ENCODE measurements around the gene CUX1.

DNA sequence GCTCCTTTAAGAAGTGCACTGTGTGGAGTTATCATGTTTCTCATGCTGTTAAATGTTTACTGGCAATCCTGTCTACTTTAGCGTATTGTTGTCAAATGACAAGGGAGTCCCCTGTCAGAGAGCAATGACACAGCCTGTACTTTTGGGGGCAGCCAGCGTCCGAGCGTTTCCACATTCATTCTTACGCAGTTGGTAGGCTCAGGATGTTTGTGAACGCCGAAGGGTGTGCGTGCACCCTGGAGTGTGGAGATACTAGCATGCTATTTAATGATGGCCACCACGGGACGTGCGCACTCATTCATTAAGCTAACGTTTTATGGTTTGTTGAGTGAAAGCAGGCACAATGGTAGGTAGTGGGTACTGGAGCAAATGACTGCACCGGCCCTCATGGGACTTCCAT lies 48.0 kb downstream of the CUX1 start:
- no peak for TF ChIP-seq POLR2A (IDR thresholded peaks at IDR 0.05)
- TF ChIP-seq, protein P1, sequence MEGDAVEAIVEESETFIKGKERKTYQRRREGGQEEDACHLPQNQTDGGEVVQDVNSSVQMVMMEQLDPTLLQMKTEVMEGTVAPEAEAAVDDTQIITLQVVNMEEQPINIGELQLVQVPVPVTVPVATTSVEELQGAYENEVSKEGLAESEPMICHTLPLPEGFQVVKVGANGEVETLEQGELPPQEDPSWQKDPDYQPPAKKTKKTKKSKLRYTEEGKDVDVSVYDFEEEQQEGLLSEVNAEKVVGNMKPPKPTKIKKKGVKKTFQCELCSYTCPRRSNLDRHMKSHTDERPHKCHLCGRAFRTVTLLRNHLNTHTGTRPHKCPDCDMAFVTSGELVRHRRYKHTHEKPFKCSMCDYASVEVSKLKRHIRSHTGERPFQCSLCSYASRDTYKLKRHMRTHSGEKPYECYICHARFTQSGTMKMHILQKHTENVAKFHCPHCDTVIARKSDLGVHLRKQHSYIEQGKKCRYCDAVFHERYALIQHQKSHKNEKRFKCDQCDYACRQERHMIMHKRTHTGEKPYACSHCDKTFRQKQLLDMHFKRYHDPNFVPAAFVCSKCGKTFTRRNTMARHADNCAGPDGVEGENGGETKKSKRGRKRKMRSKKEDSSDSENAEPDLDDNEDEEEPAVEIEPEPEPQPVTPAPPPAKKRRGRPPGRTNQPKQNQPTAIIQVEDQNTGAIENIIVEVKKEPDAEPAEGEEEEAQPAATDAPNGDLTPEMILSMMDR (IDR thresholded peaks at IDR 0.05) = no peak

All from ovary (tissue), 3 donors.